HepG2 (cell line): Measurements from ENCODE around the gene NAP1L4. TPM values are rescaled to one million over a fixed set of nuclear protein-coding genes. Genes with fewer than 3 reads are reported as not detected.
A peak's percentile ranks its signal among the peaks of the same experiment; 100 is the strongest.

Source experiments
- ATAC-seq: fragments of 200-7000 bp; cut with Tn5 transposase; 3 replicates; pipeline ENCODE4 v1.9.1; 2020; ENCODE audit warnings: mild to moderate bottlenecking, moderate library complexity
- Bru-seq: library from RNA; stranded (reverse); fragments of 400-500 nt; gene quantifications from one replicate; lab custom pipeline; 2021; lab: Mats Ljungman, UMichigan
- BruChase-seq, 2 experiments: library from RNA; stranded (reverse); fragments of 400-500 nt; gene quantifications; one replicate each; lab custom pipeline; 2021; lab: Mats Ljungman, UMichigan
- BruUV-seq: library from RNA; stranded (reverse); fragments of 400-500 nt; replicated peaks from 2 replicates; lab custom pipeline; 2021; lab: Mats Ljungman, UMichigan
- CTCF ChIA-PET: fragments of 300-600 bp; formaldehyde crosslinking; extraction: SDS; loops from one replicate; lab custom pipeline; 2021; ENCODE audit warnings: low total read pairs, inconsistent platforms, low intra/inter-chr PET ratio; lab: Yijun Ruan, JAX
- POLR2A ChIA-PET: fragments of 350-600 bp; sonication (Branson Sonifier 250); formaldehyde crosslinking; loops from one replicate; lab custom pipeline; 2020; ENCODE audit warnings: antibody characterized with exemption, inconsistent platforms; lab: Yijun Ruan, JAX
- DNase-seq: peaks from one replicate; pipeline ENCODE4 v3.0.0-alpha.2; 2015; ENCODE audit warnings: low spot score
- FAIRE-seq: peaks from 3 replicates; lab custom pipeline; 2011; peaks lifted over from hg19 to GRCh38; lab: Jason Lieb, UNC
- H2AFZ ChIP-seq: one replicate; pipeline ENCODE4 v1.6.1; 2011; ENCODE audit warnings: low read length, inconsistent platforms
- H3K27ac ChIP-seq: fragments of 300-600 bp; 3 replicates; pipeline ENCODE4 v1.8.0; 2011; ENCODE audit warnings: mixed run types, mild to moderate bottlenecking, mixed read lengths, low read length, inconsistent platforms; ENCODE audit not compliant: insufficient read depth; ENCODE audit errors: extremely low read length
- H3K27me3 ChIP-seq, 2 experiments: fragments of 200-600 bp in 1 of 2; 2 replicates in 1 of 2; 3 replicates in 1 of 2; pipeline versions ENCODE4 v1.6.0 to v1.8.0; 2011; ENCODE audit warnings: low read length in 2 of 2, mild to moderate bottlenecking in 2 of 2, moderate library complexity in 2 of 2, inconsistent platforms in 1 of 2; ENCODE audit not compliant: insufficient read depth in 2 of 2, control insufficient read depth in 1 of 2
- H3K36me3 ChIP-seq, 2 experiments: fragments of 200-600 bp in 1 of 2; replicated peaks in 1 of 2; 2 replicates in 1 of 2; 3 replicates in 1 of 2; pipeline versions ENCODE4 v1.5.1 to v1.8.0; 2011; ENCODE audit warnings: low read length in 2 of 2, inconsistent platforms in 1 of 2; ENCODE audit not compliant: insufficient read depth in 2 of 2, control insufficient read depth in 1 of 2
- H3K4me1 ChIP-seq: 2 replicates; pipeline ENCODE4 v1.5.1; 2012; ENCODE audit warnings: low read length, inconsistent platforms; ENCODE audit not compliant: insufficient read depth
- H3K4me2 ChIP-seq: 2 replicates; pipeline ENCODE4 v1.6.0; 2011; ENCODE audit warnings: low read depth, low read length, inconsistent platforms
- H3K4me3 ChIP-seq, 3 experiments: fragments of 200-600 bp in 1 of 3; sonication (generic), shearing (Covaris generic) in 1 of 3; replicated peaks in 1 of 3; 2 replicates each; pipeline ENCODE4 v1.5.1; 2011 to 2016; ENCODE audit warnings: low read length in 3 of 3, inconsistent platforms in 2 of 3, low read depth in 2 of 3, mild to moderate bottlenecking in 2 of 3, control low read depth in 1 of 3, mixed read lengths in 1 of 3; ENCODE audit not compliant: insufficient read depth in 1 of 3
- H3K79me2 ChIP-seq: one replicate; pipeline ENCODE4 v1.6.1; 2011; ENCODE audit warnings: low read length, inconsistent platforms; ENCODE audit not compliant: insufficient read depth
- H3K9ac ChIP-seq: 2 replicates; pipeline ENCODE4 v1.6.0; 2011; ENCODE audit warnings: mild to moderate bottlenecking, low read depth, low read length, inconsistent platforms; ENCODE audit not compliant: insufficient read depth
- H3K9me3 ChIP-seq: 2 replicates; pipeline ENCODE4 v1.5.1; 2012; ENCODE audit warnings: mild to moderate bottlenecking, low read length
- H4K20me1 ChIP-seq: 2 replicates; pipeline ENCODE4 v1.6.0; 2011; ENCODE audit warnings: inconsistent platforms, mild to moderate bottlenecking, low read length, moderate library complexity; ENCODE audit not compliant: insufficient read depth
- NFE2L2 ChIP-seq: fragments of 150-350 bp; IDR thresholded peaks from 2 replicates; pipeline ENCODE4 v1.6.1; 2014; ENCODE audit warnings: low read length
- TARDBP ChIP-seq: sonication (generic); formaldehyde crosslinking; IDR thresholded peaks from 2 replicates; pipeline ENCODE4 v1.8.0; 2022; ENCODE audit warnings: mild to moderate bottlenecking, missing genetic modification reagents
- ZKSCAN5 ChIP-seq: sonication (generic); formaldehyde crosslinking; IDR thresholded peaks from 2 replicates; pipeline ENCODE4 v1.5.1; 2020; ENCODE audit warnings: mild to moderate bottlenecking, missing genetic modification reagents
- WGBS: methylation state at CpG from one replicate; pipeline ENCODE4 v1.1.6; 2017; ENCODE audit warnings: low lambda C conversion rate; 5-methylcytosine and 5-hydroxymethylcytosine counted together
- in situ Hi-C: cut with HindIII; loops from 2 replicates; pipeline ENCODE4 v1.10.0; 2017; ENCODE audit warnings: low pct_unique_long_range_greater_than_20kb; ENCODE audit not compliant: extremely low pct_ligation_motif_present
- intact Hi-C: fragments of 100-400 bp; cut with micrococcal nuclease; formaldehyde crosslinking; loops from one replicate; pipeline ENCODE4 v1.10.0; 2022; ENCODE audit not compliant: unreplicated experiment
- long read RNA-seq, 2 experiments: library from RNA in 1 of 2; library from polyadenylated mRNA in 1 of 2; stranded (forward) in 1 of 2; unstranded in 1 of 2; transcript quantifications; one replicate each; pipeline ENCODE4 v2.0.0, GENCODE V29; 2019 to 2022
- polyA minus RNA-seq, 3 experiments: library from RNA; depleted of rRNA, polyadenylated mRNA; stranded (reverse); fragments of >200 nt; gene quantifications; 2 replicates each; pipeline ENCODE4 v1.2.3, GENCODE V29; 2011; ENCODE audit warnings: low replicate concordance in 1 of 3
- polyA plus RNA-seq, 8 experiments: library from polyadenylated mRNA; depleted of rRNA in 3 of 8; stranded (reverse) in 7 of 8; unstranded in 1 of 8; fragments of >200 nt; fragmentation: Illumina TruSeq in 4 of 8; extraction: Trizol in 4 of 8; gene quantifications; 2 replicates each; pipeline versions ENCODE4 v1.2.1 to v1.2.3, GENCODE V29; 2011 to 2016; ENCODE audit warnings: low read depth in 4 of 8, missing spikeins in 1 of 8, mixed read lengths in 1 of 8; ENCODE audit not compliant: insufficient read depth in 1 of 8
- total RNA-seq, 5 experiments: library from RNA; depleted of rRNA; stranded (reverse); fragments of >200 nt; fragmentation: Illumina TruSeq; extraction: Trizol; gene quantifications; 2 replicates each; pipeline ENCODE4 v1.2.3, GENCODE V29; 2016; ENCODE audit warnings: low read depth in 1 of 5
- TF ChIP-seq, protein P1 (sequence below): sonication (generic); formaldehyde crosslinking; IDR thresholded peaks from 2 replicates; pipeline ENCODE4 v1.4.0; 2020; ENCODE audit warnings: missing genetic modification reagents, borderline replicate concordance
- TF ChIP-seq, protein P2 (sequence below): sonication (generic); formaldehyde crosslinking; IDR thresholded peaks from 2 replicates; pipeline ENCODE4 v1.5.0; 2020; ENCODE audit warnings: mild to moderate bottlenecking, missing genetic modification reagents, moderate library complexity

NAP1L4 gene, protein sequence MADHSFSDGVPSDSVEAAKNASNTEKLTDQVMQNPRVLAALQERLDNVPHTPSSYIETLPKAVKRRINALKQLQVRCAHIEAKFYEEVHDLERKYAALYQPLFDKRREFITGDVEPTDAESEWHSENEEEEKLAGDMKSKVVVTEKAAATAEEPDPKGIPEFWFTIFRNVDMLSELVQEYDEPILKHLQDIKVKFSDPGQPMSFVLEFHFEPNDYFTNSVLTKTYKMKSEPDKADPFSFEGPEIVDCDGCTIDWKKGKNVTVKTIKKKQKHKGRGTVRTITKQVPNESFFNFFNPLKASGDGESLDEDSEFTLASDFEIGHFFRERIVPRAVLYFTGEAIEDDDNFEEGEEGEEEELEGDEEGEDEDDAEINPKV
- total RNA-seq (2016; rRNA removed; fragmentation: Illumina TruSeq; extraction: Trizol) = 186 and 213 TPM in 2 replicates
- total RNA-seq (2016; cell fraction: cytosol; rRNA removed; fragmentation: Illumina TruSeq; extraction: Trizol; ENCODE audit: low read depth) = 229 and 281 TPM in 2 replicates
- 181 and 200 TPM in 2 replicates for total RNA-seq (2016; cell fraction: insoluble cytoplasmic fraction; rRNA removed; fragmentation: Illumina TruSeq; extraction: Trizol)
- 147 and 170 TPM in 2 replicates for total RNA-seq (2016; cell fraction: membrane; rRNA removed; fragmentation: Illumina TruSeq; extraction: Trizol)
- total RNA-seq (2016; cell fraction: nucleus; rRNA removed; fragmentation: Illumina TruSeq; extraction: Trizol) = 186 and 203 TPM in 2 replicates
- polyA plus RNA-seq (2011; rRNA removed) = 64.0 and 71.5 TPM in 2 replicates
- 60.2 and 65.1 TPM in 2 replicates for polyA plus RNA-seq (2011; cell fraction: cytosol; rRNA removed)
- 112 TPM in 2 replicates for polyA plus RNA-seq (2011; cell fraction: nucleus; rRNA removed)
- 74.7 and 106 TPM in 2 replicates for polyA plus RNA-seq (2012)
- 32.0 and 34.1 TPM in 2 replicates for polyA plus RNA-seq (2016; cell fraction: cytosol; fragmentation: Illumina TruSeq; extraction: Trizol; ENCODE audit: low read depth)
- polyA plus RNA-seq (2016; cell fraction: insoluble cytoplasmic fraction; fragmentation: Illumina TruSeq; extraction: Trizol; ENCODE audit: low read depth) = 187 and 197 TPM in 2 replicates
- 60.2 and 61.8 TPM in 2 replicates for polyA plus RNA-seq (2016; cell fraction: membrane; fragmentation: Illumina TruSeq; extraction: Trizol; ENCODE audit: low read depth)
- 171 and 202 TPM in 2 replicates for polyA plus RNA-seq (2016; cell fraction: nucleus; fragmentation: Illumina TruSeq; extraction: Trizol; ENCODE audit: insufficient read depth, low read depth)
- 61.7 and 117 TPM in 2 replicates for polyA minus RNA-seq (2011; rRNA and poly(A)+ RNA removed; ENCODE audit: low replicate concordance)
- 46.9 and 61.0 TPM in 2 replicates for polyA minus RNA-seq (2011; cell fraction: cytosol; rRNA and poly(A)+ RNA removed)
- polyA minus RNA-seq (2011; cell fraction: nucleus; rRNA and poly(A)+ RNA removed) = 150 and 156 TPM in 2 replicates
- percentile 96 among the genes with signal in this experiment for Bru-seq, nascent RNA
- BruChase-seq, experiment 1, labeled RNA remaining after a 6-hour chase = percentile 97 among the genes with signal in this experiment
- percentile 98 among the genes with signal in this experiment for BruChase-seq, experiment 2, labeled RNA remaining after a 2-hour chase
- long read RNA-seq, experiment 1, transcript NAP1L4-222 (15 exons, 2,479 nt) = major isoform, 27 of 123 reads
- long read RNA-seq, experiment 1, transcript NAP1L4-201 (16 exons, 2,511 nt) = minor isoform, 13 of 123 reads
- long read RNA-seq, experiment 1, partial matches to known transcripts = 24 of 123 reads
- long read RNA-seq, experiment 1, other reads (novel, unspliced or antisense) = 59 of 123 reads
- long read RNA-seq, experiment 2, transcript NAP1L4-222 (15 exons, 2,479 nt) = major isoform, 6 of 157 reads
- long read RNA-seq, experiment 2, partial matches to known transcripts = 53 of 157 reads
- long read RNA-seq, experiment 2, other reads (novel, unspliced or antisense) = 95 of 157 reads

DNA sequence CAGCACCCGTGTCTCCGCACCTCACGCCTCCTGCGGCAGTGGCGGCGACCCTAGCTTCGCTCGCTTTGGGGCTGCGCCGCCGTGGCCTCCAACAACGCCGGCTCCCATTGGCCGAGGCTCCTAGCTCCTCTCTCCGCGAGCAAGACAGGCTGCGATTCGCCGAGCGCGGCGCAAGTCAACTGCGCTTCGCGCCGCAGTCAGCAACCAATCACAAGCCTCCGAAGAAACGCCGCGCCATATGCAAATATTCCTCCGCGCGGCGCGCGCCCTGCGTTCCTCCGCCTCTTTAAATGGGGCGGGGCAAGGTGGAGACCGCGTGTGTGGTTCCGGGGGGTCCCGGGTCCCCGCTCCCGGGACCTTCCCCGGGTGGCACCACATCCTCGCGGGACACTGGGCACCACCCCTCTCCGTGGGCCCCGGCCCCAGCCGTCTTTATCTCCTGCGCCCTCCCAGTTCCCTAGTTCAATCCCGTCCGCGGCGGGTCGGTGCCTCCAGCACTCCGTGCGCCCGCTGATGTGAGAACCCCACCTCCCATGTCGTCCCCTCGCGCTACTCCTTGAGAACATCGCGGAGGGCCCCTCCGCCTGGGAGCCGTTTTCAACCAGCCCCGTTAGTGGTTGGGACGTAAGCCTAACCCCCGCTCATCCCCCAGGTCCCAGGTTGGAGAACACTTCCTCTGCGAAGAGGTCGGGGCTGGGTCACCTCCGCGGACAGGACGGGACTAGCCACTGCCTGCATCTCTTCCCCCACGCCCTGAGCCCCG lies at the start of gene NAP1L4:
Gene NAP1L4 (minus strand): TSS at position 96 of the 763 bp plus-strand sequence. CDS start 13,109 bp downstream, outside the sequence.
- Histone ChIP-seq H3K27ac (peak within 1 kb of the TSS; percentile 97), H3K27me3 (no peaks in the 10 kb centered on the region; a peak in 2 of 5 replicates), H3K4me1 (peaks cover 28% of the 10 kb centered on the region), H3K4me2 (peak within 1 kb of the TSS; percentile 88), H3K4me3 (peak within 1 kb of the TSS; percentile 89 to 96 (median 90)), H3K9ac (peak within 1 kb of the TSS; percentile 93), H4K20me1 (peaks cover 33% of the 10 kb centered on the region), H3K79me2 (peaks cover 43% of the 10 kb centered on the region), H2AFZ (no peak within 1 kb of the TSS), H3K36me3 (peaks cover 3% of the 10 kb centered on the region in 2 experiments; a peak in 3 of 5 replicates), H3K9me3 (no peaks in the 10 kb centered on the region)
- ATAC-seq (peak; percentile 90), DNase-seq (peak; percentile 93), FAIRE-seq (peak; percentile 86)
- intact Hi-C loops = no loop called here
- ChIA-PET CTCF (no interaction called here), POLR2A (interaction anchor here (0.9 to 1.3 kb wide), 9 partner anchors 9 to 293 kb away, joined by 3 to 6 read pairs (median 4); partner anchors contain the start of genes CARS1, KCNQ1OT1 and PHLDA2)
- BruUV-seq = TSS peak; percentile 64
- 0% methylated on average over 8 of the region's 77 CpGs for WGBS
- in situ Hi-C loops = no loop called here
- TF ChIP-seq ZKSCAN5 (peak; percentile 56; the same call in 1 of the 2 replicates), NFE2L2 (no peak), TARDBP (CRISPR knock-in tag) (0 out of 2 replicates have a peak, but pooled peaks have one; percentile 35)
- TF ChIP-seq, protein P1, sequence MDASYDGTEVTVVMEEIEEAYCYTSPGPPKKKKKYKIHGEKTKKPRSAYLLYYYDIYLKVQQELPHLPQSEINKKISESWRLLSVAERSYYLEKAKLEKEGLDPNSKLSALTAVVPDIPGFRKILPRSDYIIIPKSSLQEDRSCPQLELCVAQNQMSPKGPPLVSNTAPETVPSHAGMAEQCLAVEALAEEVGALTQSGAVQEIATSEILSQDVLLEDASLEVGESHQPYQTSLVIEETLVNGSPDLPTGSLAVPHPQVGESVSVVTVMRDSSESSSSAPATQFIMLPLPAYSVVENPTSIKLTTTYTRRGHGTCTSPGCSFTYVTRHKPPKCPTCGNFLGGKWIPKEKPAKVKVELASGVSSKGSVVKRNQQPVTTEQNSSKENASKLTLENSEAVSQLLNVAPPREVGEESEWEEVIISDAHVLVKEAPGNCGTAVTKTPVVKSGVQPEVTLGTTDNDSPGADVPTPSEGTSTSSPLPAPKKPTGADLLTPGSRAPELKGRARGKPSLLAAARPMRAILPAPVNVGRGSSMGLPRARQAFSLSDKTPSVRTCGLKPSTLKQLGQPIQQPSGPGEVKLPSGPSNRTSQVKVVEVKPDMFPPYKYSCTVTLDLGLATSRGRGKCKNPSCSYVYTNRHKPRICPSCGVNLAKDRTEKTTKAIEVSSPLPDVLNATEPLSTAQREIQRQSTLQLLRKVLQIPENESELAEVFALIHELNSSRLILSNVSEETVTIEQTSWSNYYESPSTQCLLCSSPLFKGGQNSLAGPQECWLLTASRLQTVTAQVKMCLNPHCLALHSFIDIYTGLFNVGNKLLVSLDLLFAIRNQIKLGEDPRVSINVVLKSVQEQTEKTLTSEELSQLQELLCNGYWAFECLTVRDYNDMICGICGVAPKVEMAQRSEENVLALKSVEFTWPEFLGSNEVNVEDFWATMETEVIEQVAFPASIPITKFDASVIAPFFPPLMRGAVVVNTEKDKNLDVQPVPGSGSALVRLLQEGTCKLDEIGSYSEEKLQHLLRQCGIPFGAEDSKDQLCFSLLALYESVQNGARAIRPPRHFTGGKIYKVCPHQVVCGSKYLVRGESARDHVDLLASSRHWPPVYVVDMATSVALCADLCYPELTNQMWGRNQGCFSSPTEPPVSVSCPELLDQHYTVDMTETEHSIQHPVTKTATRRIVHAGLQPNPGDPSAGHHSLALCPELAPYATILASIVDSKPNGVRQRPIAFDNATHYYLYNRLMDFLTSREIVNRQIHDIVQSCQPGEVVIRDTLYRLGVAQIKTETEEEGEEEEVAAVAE = peak; percentile 99
- TF ChIP-seq, protein P2, sequence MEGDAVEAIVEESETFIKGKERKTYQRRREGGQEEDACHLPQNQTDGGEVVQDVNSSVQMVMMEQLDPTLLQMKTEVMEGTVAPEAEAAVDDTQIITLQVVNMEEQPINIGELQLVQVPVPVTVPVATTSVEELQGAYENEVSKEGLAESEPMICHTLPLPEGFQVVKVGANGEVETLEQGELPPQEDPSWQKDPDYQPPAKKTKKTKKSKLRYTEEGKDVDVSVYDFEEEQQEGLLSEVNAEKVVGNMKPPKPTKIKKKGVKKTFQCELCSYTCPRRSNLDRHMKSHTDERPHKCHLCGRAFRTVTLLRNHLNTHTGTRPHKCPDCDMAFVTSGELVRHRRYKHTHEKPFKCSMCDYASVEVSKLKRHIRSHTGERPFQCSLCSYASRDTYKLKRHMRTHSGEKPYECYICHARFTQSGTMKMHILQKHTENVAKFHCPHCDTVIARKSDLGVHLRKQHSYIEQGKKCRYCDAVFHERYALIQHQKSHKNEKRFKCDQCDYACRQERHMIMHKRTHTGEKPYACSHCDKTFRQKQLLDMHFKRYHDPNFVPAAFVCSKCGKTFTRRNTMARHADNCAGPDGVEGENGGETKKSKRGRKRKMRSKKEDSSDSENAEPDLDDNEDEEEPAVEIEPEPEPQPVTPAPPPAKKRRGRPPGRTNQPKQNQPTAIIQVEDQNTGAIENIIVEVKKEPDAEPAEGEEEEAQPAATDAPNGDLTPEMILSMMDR (CRISPR knock-in tag) = no peak
